ENCODE results near the gene ABCG2.

The ABCG2 gene

GRCh38 chr4:88158489-88159228 is at the start of gene ABCG2:
TSS of gene ABCG2 (minus strand) at chr4:88158639. CDS start at chr4:88139995, 18,644 bp downstream.
- peak; percentile 4 to 37 for DNase-seq (ENCODE audit: low read depth in 2 of 2)

DNA sequence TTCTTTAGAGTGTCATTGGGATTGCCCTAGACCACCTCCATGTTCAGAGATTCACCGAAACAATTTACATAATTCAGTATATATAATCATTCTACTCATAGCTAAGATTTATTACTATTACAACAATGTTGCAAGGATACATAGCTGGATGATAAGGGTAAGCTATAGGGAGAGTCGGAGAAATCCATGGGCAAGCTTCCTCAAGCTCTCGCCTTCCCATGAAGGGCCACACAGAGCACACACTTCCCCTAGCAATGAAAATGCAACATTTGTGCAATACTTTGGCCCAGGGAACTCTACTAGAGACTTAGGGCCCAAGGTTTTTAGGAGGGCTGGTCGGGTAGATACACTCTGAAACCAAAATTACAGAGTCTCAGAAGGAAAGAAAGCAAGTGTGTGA is 49.7 kb upstream of the ABCG2 start:
- DNase-seq (ENCODE audit: low read depth in 2 of 2), result no peak

GRCh38 chr4:88207171-88207570 is 48.7 kb upstream of the ABCG2 start:
- no peak for DNase-seq (ENCODE audit: low read depth in 2 of 2)

- no peak for DNase-seq (ENCODE audit: low read depth in 2 of 2)
These were observed 46.4 kb upstream of the ABCG2 start for GRCh38 chr4:88204882-88205281.

DNA sequence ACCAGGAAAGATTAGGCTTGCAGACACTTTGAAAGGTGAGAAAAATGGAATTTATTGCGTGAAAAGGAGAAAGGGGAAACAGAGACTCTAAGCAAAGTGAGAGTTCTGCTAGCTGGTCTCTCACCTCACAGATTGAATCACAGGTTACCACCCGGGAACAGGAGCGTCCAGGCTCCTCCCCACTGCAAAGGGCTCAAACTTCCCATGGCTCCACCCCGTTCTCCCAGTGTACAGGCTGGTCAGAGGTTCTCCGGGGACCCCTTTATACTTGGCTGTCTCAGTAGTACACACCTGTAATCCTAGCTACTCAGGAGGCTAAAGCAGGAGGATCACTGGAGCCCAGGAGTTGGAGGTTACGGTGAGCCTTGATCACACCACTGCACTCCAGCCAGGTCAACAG is 44.0 kb upstream of the ABCG2 start:
- no peak for DNase-seq (ENCODE audit: low read depth in 2 of 2)

- DNase-seq (ENCODE audit: low read depth in 2 of 2), result no peak
These were observed 41.7 kb upstream of the ABCG2 start for GRCh38 chr4:88200186-88200585.

- DNase-seq (ENCODE audit: low read depth in 2 of 2), result no peak
These were observed 38.2 kb upstream of the ABCG2 start for GRCh38 chr4:88196523-88197185.

DNA sequence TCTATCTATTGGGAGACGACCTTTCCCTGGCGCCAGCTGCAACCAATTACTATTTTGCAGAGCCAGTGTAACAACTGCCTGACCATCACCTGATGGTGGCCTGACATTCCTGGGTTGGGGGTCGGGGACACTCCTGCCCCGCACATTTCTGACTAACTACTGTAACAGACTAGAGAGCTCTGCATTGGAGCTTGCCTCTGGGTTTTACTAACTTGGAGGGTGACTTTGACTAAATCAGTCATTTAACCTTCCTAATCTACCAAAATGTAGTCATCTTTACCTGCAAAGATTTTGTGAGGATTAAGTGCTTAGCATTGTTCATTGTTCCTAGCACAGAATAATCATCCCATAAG is 37.5 kb upstream of the ABCG2 start:
- DNase-seq (ENCODE audit: low read depth in 2 of 2), result no peak

GRCh38 chr4:88195328-88196012 is 37.0 kb upstream of the ABCG2 start:
- DNase-seq (ENCODE audit: low read depth in 2 of 2), result no peak

DNA sequence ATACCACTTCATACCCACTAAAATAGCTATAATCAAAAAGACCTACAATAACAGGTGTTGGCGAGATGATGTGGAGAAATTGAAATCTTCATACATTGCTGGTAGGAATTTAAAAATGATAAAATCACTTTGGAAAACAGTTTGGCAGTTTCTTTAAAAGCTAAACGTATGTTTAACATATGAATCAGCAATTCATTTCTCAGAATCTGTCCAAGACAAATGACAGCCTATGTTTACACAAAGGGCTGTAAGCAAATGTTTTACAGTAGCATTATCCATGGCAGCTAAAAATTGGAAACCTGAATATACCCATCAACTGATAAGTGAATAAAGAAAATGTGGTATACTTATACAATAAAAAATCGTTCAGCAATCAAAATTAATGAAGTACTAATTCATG is 33.0 kb upstream of the ABCG2 start:
- no peak for DNase-seq (ENCODE audit: low read depth in 2 of 2)

- DNase-seq (ENCODE audit: low read depth in 2 of 2), result no peak
These were observed 31.6 kb upstream of the ABCG2 start for GRCh38 chr4:88189881-88190585.

DNA sequence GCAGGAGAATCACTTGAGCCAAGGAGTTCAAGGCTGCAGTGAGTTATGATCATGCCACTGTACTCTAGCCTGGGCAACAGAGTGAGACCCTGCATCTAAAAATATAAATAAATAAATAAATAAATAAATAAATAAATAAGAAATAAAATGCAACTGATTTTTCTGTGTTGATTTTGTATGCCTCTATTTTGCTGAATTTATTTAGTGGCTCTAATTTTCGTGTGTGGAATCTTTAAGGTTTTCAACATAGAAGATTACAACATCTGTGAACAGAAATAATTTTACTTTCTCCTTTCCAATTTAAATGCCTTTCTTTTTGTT is 30.9 kb upstream of the ABCG2 start:
- DNase-seq (ENCODE audit: low read depth in 2 of 2), result no peak

DNA sequence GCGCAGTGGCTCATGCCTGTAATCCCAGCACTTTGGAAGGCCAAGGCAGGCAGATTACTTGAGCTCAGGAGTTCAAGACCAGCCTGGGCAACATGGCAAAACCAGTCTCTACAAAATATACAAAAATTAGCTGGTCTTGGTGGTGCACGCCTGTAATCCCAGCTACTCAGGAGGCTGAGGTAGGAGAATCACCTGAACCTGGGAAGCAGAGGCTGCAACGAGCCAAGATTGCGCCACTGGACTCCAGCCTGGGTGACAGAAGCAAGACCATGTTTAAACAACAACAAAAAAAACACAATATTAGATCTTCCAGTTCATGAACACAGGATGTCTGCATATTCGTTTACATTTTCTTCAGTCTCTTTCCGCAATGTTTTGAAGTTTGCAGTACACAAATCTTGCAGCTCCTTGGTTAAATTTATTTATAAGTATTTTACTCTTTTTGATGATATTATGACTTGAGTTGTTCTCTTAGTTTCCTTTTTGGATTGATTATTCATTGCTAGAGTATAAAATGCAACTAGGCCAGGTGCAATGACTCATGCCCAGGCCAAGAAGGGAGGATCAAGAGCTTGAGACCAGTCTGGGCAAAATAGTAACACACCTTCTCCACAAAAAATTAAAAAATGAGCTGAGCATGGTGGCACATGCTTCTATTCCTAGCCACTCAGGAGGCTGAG is 30.4 kb upstream of the ABCG2 start:
- no peak for DNase-seq (ENCODE audit: low read depth in 2 of 2)

DNA sequence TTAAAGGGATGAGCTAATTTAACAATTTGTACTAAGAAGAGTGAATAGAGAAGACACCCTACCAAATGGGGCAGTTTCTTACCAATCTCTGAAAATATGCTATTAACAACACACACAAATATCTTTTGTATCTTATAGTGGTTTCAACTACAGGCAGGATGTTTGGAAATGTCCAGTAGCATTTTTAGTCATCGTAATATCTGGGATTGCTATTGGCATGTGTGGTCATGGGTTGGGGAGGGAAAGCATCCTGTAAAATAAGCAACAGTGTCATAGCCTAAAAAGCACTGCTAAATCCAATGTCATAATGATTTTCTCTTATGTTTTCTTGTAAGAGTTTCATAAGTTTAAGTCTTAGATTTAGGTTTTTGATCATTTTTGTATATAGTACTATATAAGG is 29.3 kb upstream of the ABCG2 start:
- no peak for DNase-seq (ENCODE audit: low read depth in 2 of 2)

GRCh38 chr4:88185906-88186305 is 27.5 kb upstream of the ABCG2 start:
- no peak for DNase-seq (ENCODE audit: low read depth in 2 of 2)

- no peak for DNase-seq (ENCODE audit: low read depth in 2 of 2)
These were observed 20.8 kb upstream of the ABCG2 start for GRCh38 chr4:88179261-88179660.

- DNase-seq (ENCODE audit: low read depth in 2 of 2), result no peak
These were observed 20.3 kb upstream of the ABCG2 start for GRCh38 chr4:88178626-88179231.

GRCh38 chr4:88177983-88178625 is 19.7 kb upstream of the ABCG2 start:
- DNase-seq (ENCODE audit: low read depth in 2 of 2), result no peak

DNA sequence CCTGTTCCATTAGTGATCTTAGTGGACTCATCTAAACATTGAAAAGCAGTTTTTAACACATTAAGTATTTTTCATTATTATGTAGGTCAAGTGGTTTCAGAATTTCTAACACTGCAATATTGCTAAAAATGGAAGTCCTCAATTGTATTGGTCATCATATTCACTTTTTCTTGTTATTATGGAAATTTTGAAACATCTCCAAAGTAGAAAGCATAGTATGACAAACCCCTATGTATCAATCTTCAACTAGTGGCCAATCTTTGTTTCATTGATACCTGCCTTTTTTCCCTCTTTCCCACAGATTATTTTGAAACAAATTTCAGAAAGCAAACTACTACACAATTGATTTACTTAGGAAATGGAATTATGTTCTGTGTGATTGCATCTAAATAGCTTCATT is 14.5 kb upstream of the ABCG2 start:
- DNase-seq (ENCODE audit: low read depth in 2 of 2), result no peak

DNA sequence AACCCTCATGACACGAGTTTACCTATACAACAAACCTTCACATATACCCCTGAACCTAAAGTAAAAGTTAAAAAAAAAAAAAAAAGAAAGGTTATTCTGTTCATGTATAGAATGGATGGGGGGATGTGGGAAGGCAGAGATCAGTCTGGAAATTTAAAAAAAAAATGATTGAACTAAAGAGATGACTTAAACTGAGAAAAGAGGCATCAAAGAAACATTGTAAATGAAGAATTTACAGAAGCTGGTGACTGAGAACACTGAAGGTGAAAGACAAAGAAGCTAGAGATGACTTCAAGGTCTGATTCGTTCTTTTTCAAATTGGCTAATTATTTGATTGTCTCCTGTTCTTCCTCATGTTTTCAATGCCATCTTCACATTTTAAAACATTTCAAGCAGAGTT is 12.8 kb upstream of the ABCG2 start:
- DNase-seq (ENCODE audit: low read depth in 2 of 2), result no peak

- no peak for DNase-seq (ENCODE audit: low read depth in 2 of 2)
These were observed 10.9 kb upstream of the ABCG2 start for GRCh38 chr4:88169298-88169697.
